SKM-1 treated with dmso at 0.1 percent for 144 hours (cell line): ENCODE results near the gene VPS25.
"Not testable (repeated sequence)": the region's sequence is repeated elsewhere in the genome, so short reads cannot be mapped to it uniquely, and the experiment has no call there.

ENCODE experiments used
- DNase-seq: peaks from one replicate; lab custom pipeline; 2025; ENCODE audit not compliant: unreplicated experiment; lab: John Stamatoyannopoulos, UW

Gene VPS25

GRCh38 chr17:42773290-42774035, at the start of gene VPS25:
Gene VPS25 (plus strand): TSS chr17:42773449. CDS start chr17:42773476, 27 bp downstream.
- DNase-seq: peak; percentile 66

- DNase-seq: no peak
Measured at GRCh38 chr17:42723636-42724035, 49.6 kb upstream of the VPS25 start.

GRCh38 chr17:42725143-42725542, 48.1 kb upstream of the VPS25 start:
- DNase-seq: no peak

- DNase-seq: no peak
Measured at GRCh38 chr17:42740699-42741098, 32.5 kb upstream of the VPS25 start.

- DNase-seq: not testable (repeated sequence)
Measured at GRCh38 chr17:42742916-42743315, 30.3 kb upstream of the VPS25 start.

DNA sequence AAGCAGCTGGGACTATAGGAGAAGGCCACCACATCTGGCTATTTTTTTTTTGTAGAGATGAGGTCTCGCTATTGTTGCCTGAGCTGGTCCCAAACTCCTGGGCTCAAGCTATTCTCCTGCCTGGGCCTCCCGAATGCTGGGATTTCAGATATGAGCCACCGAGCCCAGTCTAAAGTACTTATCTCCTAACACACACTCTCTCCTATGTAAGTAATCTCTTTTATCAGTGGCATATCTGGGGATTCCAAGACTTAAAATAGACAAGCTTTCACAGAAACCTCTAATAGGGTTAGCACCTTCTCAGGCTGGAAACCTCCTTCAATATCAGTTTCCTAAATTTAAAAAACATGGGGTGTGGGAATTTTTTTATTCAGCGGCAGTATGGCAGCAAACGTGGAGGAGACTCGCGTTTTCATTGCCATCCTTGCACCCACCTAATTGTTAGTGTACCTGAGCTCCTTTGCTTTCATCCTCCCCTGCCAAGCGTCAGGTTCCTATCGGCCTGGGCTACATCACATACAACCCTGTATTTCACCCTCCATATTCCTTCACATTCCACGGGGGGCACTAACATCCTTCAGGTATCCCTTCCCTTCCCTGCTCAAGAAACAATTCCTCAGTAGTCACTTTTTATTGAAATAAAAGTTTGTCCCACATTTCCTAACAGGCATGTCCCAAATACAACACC, 29.5 kb upstream of the VPS25 start:
- DNase-seq: no peak

DNA sequence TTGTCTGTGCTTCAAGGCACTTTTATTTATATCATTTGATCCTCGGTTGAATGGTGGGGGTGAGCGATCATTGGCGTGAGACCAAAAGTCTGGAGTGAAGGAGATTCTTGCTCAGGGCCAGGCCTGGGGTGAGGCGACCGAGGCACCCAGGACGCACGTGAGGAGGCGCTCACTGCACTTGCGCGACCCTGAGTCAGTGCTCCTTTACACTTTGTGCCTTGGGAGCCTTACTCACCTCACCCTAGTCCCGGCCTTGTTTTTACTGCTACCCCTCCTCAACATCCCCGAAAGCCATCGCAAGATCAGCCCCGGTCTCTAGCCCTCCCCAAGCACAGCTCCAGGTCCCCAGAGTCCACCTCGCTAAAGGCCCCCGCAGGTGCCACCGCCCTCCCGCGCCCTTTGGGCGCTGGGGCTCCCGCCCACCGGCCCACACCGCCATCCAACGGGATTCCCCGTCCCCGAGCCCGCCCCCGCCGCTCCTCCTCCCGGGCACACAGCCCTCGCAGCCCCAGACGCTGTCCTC, 28.9 kb upstream of the VPS25 start:
- peak; percentile 48 for DNase-seq

DNA sequence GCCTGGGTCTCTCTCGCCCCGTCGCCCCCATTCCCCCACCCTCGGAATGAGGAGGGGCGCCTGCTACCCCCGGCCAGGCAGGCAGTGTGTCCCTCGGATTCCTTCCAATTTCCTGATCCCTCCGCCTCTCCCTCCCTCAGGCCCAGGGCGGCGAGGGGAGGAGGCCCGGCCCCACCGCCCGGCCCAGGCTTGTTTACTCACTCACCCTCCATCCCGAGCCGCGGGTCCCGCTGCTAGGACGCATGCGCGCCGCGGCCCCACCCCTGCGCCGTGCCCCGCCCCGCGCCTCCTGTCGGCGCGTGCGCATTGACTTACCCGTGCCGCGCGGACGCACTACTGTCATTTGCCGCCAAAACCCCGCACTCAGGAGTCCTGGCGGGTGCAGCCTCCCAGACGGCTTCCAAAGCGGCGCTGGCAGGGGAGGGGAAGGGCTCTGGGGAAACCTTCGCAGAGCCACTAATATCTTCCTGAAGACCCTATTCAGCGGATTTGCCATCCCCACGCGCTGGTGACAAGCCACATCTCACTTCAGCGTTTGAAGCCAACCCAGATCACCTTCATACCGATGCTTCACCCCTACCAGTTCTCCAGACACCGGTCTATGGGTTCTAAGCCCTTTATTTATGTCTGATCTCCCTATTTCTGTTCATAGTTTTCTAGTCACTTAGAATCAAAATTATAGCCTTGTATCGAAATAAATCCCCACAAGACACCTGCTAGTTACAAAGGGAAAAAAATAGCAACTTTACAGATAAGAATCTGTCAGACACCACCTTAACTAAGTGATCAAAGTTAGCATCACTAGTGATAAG, 28.2 kb upstream of the VPS25 start, which contains the start of gene EZH1:
EZH1 (minus strand) TSS at position 235 of the 812 bp plus-strand sequence. CDS start 16,099 bp downstream, outside the sequence.
- peak; percentile 90 for DNase-seq

DNA sequence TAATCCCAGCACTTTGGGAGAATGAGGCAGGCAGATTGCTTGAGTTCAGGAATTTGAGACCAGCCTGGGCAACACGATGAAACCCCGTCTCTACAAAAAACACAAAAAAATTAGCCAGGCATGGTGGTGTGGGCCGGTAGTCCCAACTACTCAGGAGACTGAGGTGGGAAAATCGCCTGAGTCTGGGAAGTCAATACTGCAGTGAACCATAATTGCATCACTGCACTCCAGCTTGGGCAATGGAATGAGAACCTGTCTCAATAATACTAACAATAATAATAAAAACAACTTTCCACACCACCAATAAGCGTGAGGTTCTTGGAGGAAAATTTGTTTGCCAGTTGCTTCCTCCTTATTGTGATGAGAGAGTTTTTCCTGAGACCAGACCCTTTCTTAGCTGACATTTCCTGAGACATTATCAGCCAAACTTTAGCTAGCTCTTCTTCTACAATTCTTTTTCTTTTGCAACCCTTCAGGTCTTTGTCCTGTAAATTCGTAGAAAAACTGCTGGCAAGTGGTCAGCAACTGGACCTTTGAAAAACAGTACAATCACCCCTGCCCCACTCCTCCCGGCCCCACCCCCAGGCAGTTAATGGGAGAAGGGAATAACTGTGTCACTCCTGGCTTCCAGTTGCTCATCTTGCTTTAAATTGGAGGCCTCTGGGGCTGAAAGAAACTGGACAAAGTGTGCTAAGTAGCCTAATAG, 24.9 kb upstream of the VPS25 start:
- no peak for DNase-seq

- no peak for DNase-seq
Measured at GRCh38 chr17:42748908-42749798, 24.1 kb upstream of the VPS25 start.

DNA sequence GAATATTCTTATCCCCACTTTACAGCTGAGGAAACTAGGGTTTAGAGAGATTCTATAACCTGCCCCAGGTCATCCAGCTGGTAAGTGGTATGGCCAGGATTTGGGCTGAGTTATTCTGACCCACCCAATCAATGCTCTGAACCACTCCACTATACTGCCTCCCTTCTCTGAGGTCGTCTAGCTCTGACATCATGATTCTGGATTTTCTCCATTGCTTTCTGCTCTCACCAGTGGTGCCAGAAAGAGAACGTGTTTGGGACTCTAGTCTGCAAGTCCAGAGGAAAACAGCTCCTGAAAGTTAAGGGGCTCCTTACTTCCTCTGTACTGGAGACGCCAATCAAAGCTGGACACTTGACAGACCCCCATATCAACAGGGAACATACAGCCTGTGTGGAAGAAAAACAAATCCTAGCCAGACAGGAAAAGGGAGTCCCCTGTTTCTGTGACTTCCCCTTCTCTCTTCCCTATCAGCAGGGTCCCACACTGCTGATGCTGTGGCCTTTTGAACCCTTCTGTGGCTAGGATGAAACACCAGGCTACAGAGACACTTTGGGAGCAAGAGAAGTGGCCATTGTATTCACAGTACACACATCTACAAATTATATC, 22.4 kb upstream of the VPS25 start:
- DNase-seq: peak; percentile 28

GRCh38 chr17:42751628-42752027, 21.6 kb upstream of the VPS25 start:
- no peak for DNase-seq

DNA sequence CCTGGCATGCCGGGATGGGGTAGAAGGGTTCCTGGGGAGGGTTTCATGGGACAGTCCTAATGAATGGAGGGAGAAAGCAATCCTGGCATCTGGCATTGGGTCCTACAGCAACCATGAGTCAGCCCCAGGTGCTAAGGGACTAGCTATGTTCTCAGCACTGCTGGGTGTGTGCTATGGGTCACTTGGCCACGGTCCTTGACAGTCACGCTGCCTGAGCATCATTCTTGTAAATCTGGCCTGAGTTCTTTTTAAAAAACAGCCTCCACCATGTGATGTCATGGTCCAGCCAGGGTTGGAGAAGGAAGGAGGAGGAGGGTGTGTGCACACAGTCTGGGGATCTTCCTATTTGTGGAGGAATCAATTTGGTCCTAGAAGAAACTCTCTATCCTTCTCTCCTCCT, 18.5 kb upstream of the VPS25 start:
- no peak for DNase-seq

DNA sequence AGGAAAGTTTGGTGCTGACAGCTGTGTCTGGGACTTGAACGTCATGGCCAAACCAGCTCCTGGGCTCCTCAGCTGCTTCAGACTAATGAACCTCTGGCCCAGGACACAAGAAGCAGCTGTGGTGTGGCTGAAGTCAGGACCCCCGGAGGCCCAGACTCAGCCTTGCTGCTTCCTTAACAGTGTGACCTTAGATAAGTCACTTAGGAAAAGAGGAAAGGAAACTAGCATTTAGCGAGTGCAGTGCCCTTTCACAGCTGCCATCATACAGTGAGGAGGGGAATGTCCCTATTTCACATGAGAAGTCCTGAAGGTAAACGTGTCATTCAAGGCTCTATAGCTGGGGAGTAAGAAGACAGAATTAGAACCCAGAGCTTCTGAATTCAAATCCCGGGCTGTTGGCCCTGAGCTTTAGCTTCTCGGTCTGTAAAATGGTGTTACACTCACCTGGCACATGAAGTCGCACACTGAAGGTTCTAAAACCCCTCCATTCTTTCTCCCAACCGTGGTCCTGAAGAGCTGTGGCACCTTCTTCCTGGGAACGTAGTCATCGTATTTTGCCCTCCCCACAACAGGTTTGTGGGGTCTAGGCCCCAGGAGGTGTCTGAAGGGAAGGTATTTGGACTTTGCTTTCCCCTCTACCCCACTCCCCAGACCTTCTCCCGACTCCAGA, 13.1 kb upstream of the VPS25 start:
- no peak for DNase-seq

- DNase-seq: no peak
Measured at GRCh38 chr17:42760652-42761581, 12.3 kb upstream of the VPS25 start, which contains the start of gene RAMP2. Gene RAMP2 (plus strand): TSS chr17:42761227. CDS start chr17:42761262, 35 bp downstream.

- no peak for DNase-seq
Measured at GRCh38 chr17:42761638-42762037, 11.6 kb upstream of the VPS25 start.

DNA sequence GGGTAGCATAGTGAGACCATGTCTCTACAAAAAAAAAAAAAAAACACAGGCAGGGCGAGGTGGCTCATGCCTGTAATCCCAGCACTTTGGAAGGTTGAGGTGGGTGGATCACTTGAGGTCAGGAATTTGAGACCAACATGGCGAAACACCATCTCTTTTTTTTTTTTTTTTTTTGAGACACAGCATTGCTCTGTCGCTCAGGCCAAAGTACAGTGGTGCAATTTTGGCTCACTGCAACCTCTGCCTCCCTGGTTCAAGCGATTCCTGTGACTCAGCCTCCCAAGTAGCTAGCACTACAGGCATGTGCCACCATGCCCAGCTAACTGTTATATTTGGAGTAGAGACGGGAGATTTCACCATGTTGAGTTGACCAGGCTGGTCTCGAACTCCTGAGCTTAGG, 7.1 kb upstream of the VPS25 start:
- no peak for DNase-seq

DNA sequence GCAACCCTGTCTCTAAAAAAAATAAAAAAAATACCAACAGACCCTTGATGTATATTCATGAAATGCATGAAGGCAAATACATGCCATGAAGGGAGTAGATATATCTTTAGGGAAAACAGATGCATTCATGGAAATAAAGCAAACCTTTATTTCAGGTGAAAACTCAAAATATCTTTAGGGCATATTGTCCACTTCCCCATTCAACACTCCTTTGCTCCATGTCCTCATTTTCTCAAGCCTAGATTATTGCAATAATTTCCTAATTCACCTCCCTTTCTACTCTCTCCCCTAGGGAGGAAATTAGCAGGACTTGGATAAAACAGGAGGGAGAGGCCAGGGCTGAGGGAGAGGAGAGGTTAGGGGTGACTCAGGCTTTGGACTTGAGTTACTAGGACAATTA, 5.7 kb upstream of the VPS25 start:
- no peak for DNase-seq
